IMR-90 (cell line): ENCODE data around the gene KDM5B. TPM values are rescaled to one million over a fixed set of nuclear protein-coding genes. Genes with fewer than 3 reads are reported as not detected.

Experiments
- ATAC-seq: fragments of 200-7000 bp; cut with Tn5 transposase; 2 replicates; pipeline ENCODE4 v1.9.1; 2020; ENCODE audit warnings: low read depth, mild to moderate bottlenecking, moderate library complexity
- BruUV-seq: library from RNA; stranded (reverse); fragments of 400-500 nt; replicated peaks from 2 replicates; lab custom pipeline; 2021; lab: Mats Ljungman, UMichigan
- CTCF ChIA-PET: fragments of 300-600 bp; formaldehyde crosslinking; extraction: SDS; loops from one replicate; lab custom pipeline; 2021; ENCODE audit warnings: antibody characterized with exemption; lab: Yijun Ruan, JAX
- POLR2A ChIA-PET: fragments of 300-600 bp; sonication (Branson Sonifier 250); formaldehyde crosslinking; loops from one replicate; lab custom pipeline; 2022; ENCODE audit warnings: antibody characterized with exemption; ENCODE audit not compliant: unreplicated experiment; lab: Charles Lee
- DNase-seq: peaks from one replicate; pipeline ENCODE4 v3.0.0; 2013
- H2AFZ ChIP-seq: replicated peaks from 2 replicates; pipeline ENCODE3; 2013; ENCODE audit warnings: low read length, mild to moderate bottlenecking; ENCODE audit not compliant: poor library complexity
- H2AK5ac ChIP-seq: 2 replicates; pipeline ENCODE4 v1.6.1; 2013; ENCODE audit warnings: low read depth, low read length, inconsistent platforms
- H2AK9ac ChIP-seq: replicated peaks from 2 replicates; pipeline ENCODE3; 2013; ENCODE audit warnings: mild to moderate bottlenecking, low read depth, low read length, moderate library complexity; ENCODE audit not compliant: poor library complexity
- H2BK120ac ChIP-seq: 2 replicates; pipeline ENCODE4 v1.6.1; 2013; ENCODE audit warnings: low read depth, low read length, inconsistent platforms
- H2BK15ac ChIP-seq: 3 replicates; pipeline ENCODE4 v1.6.1; 2013; ENCODE audit warnings: low read depth, low read length, inconsistent platforms
- H2BK20ac ChIP-seq: 2 replicates; pipeline ENCODE4 v1.6.1; 2013; ENCODE audit warnings: low read depth, mild to moderate bottlenecking, inconsistent platforms, low read length, moderate library complexity
- H2BK5ac ChIP-seq: 2 replicates; pipeline ENCODE4 v1.6.1; 2013; ENCODE audit warnings: mild to moderate bottlenecking, low read depth, low read length, inconsistent platforms; ENCODE audit not compliant: poor library complexity, severe bottlenecking
- H3K14ac ChIP-seq: replicated peaks from 2 replicates; pipeline ENCODE4 v1.6.1; 2013; ENCODE audit warnings: low read depth, low read length, inconsistent platforms
- H3K18ac ChIP-seq: 2 replicates; pipeline ENCODE4 v1.6.1; 2013; ENCODE audit warnings: low read depth, low read length, control low read depth
- H3K23ac ChIP-seq: 2 replicates; pipeline ENCODE4 v1.6.1; 2013; ENCODE audit warnings: low read depth, low read length, inconsistent platforms
- H3K27ac ChIP-seq: 2 replicates; pipeline ENCODE4 v1.5.1; 2013; ENCODE audit warnings: mild to moderate bottlenecking, control low read depth, low read length; ENCODE audit not compliant: insufficient read depth
- H3K27me3 ChIP-seq: 2 replicates; pipeline ENCODE4 v1.6.1; 2013; ENCODE audit warnings: low read length; ENCODE audit not compliant: control insufficient read depth, insufficient read depth
- H3K36me3 ChIP-seq: 2 replicates; pipeline ENCODE4 v1.6.1; 2013; ENCODE audit warnings: low read length, mixed read lengths; ENCODE audit not compliant: control insufficient read depth, insufficient read depth
- H3K4ac ChIP-seq: 2 replicates; pipeline ENCODE4 v1.6.1; 2013; ENCODE audit warnings: low read depth, low read length, inconsistent platforms
- H3K4me1 ChIP-seq: 2 replicates; pipeline ENCODE4 v1.6.1; 2013; ENCODE audit warnings: low read length, mixed read lengths; ENCODE audit not compliant: control insufficient read depth, insufficient read depth
- H3K4me2 ChIP-seq: 2 replicates; pipeline ENCODE4 v1.6.1; 2013; ENCODE audit warnings: low read depth, mild to moderate bottlenecking, control low read depth, low read length, moderate library complexity
- H3K4me3 ChIP-seq: 2 replicates; pipeline ENCODE4 v1.5.1; 2013; ENCODE audit warnings: low read depth, mild to moderate bottlenecking, control low read depth, low read length, moderate library complexity; ENCODE audit not compliant: insufficient read depth
- H3K56ac ChIP-seq: 2 replicates; pipeline ENCODE4 v1.6.1; 2013; ENCODE audit warnings: low read length, inconsistent platforms; ENCODE audit not compliant: insufficient read depth; ENCODE audit errors: extremely low read depth
- H3K79me1 ChIP-seq, 2 experiments: 2 replicates each; pipeline ENCODE4 v1.6.1; 2013; ENCODE audit warnings: low read length in 2 of 2, inconsistent platforms in 1 of 2, low read depth in 1 of 2
- H3K9ac ChIP-seq: 2 replicates; pipeline ENCODE4 v1.6.1; 2013; ENCODE audit warnings: low read depth, low read length, control low read depth
- H3K9me1 ChIP-seq: 2 replicates; pipeline ENCODE4 v1.6.1; 2013; ENCODE audit warnings: low read length, inconsistent platforms; ENCODE audit not compliant: insufficient read depth
- H3K9me3 ChIP-seq: 2 replicates; pipeline ENCODE4 v1.6.1; 2013; ENCODE audit warnings: low read length; ENCODE audit not compliant: control insufficient read depth, insufficient read depth
- H4K20me1 ChIP-seq: 2 replicates; pipeline ENCODE4 v1.6.1; 2013; ENCODE audit warnings: low read length, inconsistent platforms; ENCODE audit not compliant: insufficient read depth
- H4K5ac ChIP-seq: 2 replicates; pipeline ENCODE4 v1.6.1; 2013; ENCODE audit warnings: mild to moderate bottlenecking, low read depth, low read length, control low read depth
- H4K8ac ChIP-seq, 2 experiments: 2 replicates each; pipeline ENCODE4 v1.6.1; 2013; ENCODE audit warnings: low read depth in 2 of 2, low read length in 2 of 2, control low read depth in 1 of 2, inconsistent platforms in 1 of 2
- H4K91ac ChIP-seq: 2 replicates; pipeline ENCODE4 v1.6.1; 2013; ENCODE audit warnings: low read depth, low read length, inconsistent platforms; ENCODE audit not compliant: insufficient read depth
- BHLHE40 ChIP-seq: fragments of 150-350 bp; IDR thresholded peaks from 2 replicates; pipeline ENCODE4 v1.6.1; 2016; ENCODE audit warnings: mild to moderate bottlenecking, low read depth, low read length
- CEBPB ChIP-seq: IDR thresholded peaks from 2 replicates; pipeline ENCODE4 v1.6.1; 2012; ENCODE audit warnings: low read depth, low read length, improper control_type of control experiment
- CHD1 ChIP-seq: IDR thresholded peaks from 2 replicates; pipeline ENCODE4 v1.6.1; 2012; ENCODE audit warnings: low read depth, low read length, improper control_type of control experiment
- FOS ChIP-seq: fragments of 150-350 bp; IDR thresholded peaks from 2 replicates; pipeline ENCODE4 v1.6.1; 2016; ENCODE audit warnings: low read depth, low read length
- MAFK ChIP-seq: IDR thresholded peaks from 2 replicates; pipeline ENCODE4 v1.6.1; 2012; ENCODE audit warnings: low read depth, low read length, improper control_type of control experiment
- MAZ ChIP-seq: IDR thresholded peaks from 2 replicates; pipeline ENCODE4 v1.6.1; 2012; ENCODE audit warnings: low read depth, mild to moderate bottlenecking, low read length, improper control_type of control experiment, moderate library complexity, borderline replicate concordance
- MXI1 ChIP-seq: IDR thresholded peaks from 2 replicates; pipeline ENCODE4 v1.6.1; 2012; ENCODE audit warnings: low read depth, mild to moderate bottlenecking, low read length, moderate library complexity, borderline replicate concordance
- NFE2L2 ChIP-seq: fragments of 150-350 bp; IDR thresholded peaks from 2 replicates; pipeline ENCODE4 v1.6.1; 2016; ENCODE audit warnings: low read depth, mild to moderate bottlenecking, low read length
- POLR2A ChIP-seq: IDR thresholded peaks from 2 replicates; pipeline ENCODE4 v1.6.1; 2012; ENCODE audit warnings: mild to moderate bottlenecking, low read depth, low read length
- RAD21 ChIP-seq: IDR thresholded peaks from 2 replicates; pipeline ENCODE4 v1.6.1; 2012; ENCODE audit warnings: low read length, improper control_type of control experiment
- RCOR1 ChIP-seq: IDR thresholded peaks from 2 replicates; pipeline ENCODE4 v1.6.1; 2012; ENCODE audit warnings: mild to moderate bottlenecking, low read length, improper control_type of control experiment; ENCODE audit not compliant: insufficient replicate concordance
- RFX5 ChIP-seq: IDR thresholded peaks from 2 replicates; pipeline ENCODE4 v1.8.0; 2012; ENCODE audit warnings: low read depth, mild to moderate bottlenecking, low read length, moderate library complexity
- SMC3 ChIP-seq: fragments of 150-350 bp; IDR thresholded peaks from 2 replicates; pipeline ENCODE4 v1.6.1; 2016; ENCODE audit warnings: low read depth, mild to moderate bottlenecking, antibody characterized with exemption, low read length, moderate library complexity
- WGBS, 2 experiments: methylation state at CpG; one replicate each; pipeline versions ENCODE4 v1.1.5 to v1.1.7; 2013; ENCODE audit warnings: missing lambda C conversion rate in 2 of 2; ENCODE audit not compliant: insufficient read length in 1 of 2; ENCODE audit errors: extremely low coverage in 2 of 2; 5-methylcytosine and 5-hydroxymethylcytosine counted together
- dilution Hi-C: fragments of 300-500 bp; cut with HindIII; formaldehyde crosslinking; loops from one replicate; pipeline ENCODE4 v1.14.3; 2018; ENCODE audit warnings: low sequenced_read_pairs; ENCODE audit not compliant: unreplicated experiment
- in situ Hi-C: fragments of 300-500 bp; cut with MboI; formaldehyde crosslinking; loops from 3 replicates; pipeline ENCODE4 v1.14.3; 2019; ENCODE audit warnings: low sequenced_read_pairs, inconsistent platforms, mixed read lengths
- intact Hi-C: fragments of 100-400 bp; cut with micrococcal nuclease; formaldehyde crosslinking; loops from 2 replicates; pipeline ENCODE4 v1.10.0; 2022
- polyA plus RNA-seq, 3 experiments: library from polyadenylated mRNA; depleted of rRNA; stranded (reverse); fragments of >200 nt; gene quantifications; 2 replicates each; pipeline ENCODE4 v1.2.3, GENCODE V29; 2012; ENCODE audit warnings: low replicate concordance in 1 of 3
- total RNA-seq: library from RNA; depleted of rRNA; stranded (reverse); fragments of >200 nt; gene quantifications from 2 replicates; pipeline ENCODE4 v1.2.3, GENCODE V29; 2012
- TF ChIP-seq, protein P1 (sequence below): fragments of 150-350 bp; IDR thresholded peaks from 2 replicates; pipeline ENCODE4 v1.6.1; 2016; ENCODE audit warnings: low read depth, mild to moderate bottlenecking, low read length, moderate library complexity, borderline replicate concordance
- TF ChIP-seq, protein P2 (sequence below): fragments of 150-350 bp; IDR thresholded peaks from 2 replicates; pipeline ENCODE4 v1.6.1; 2017; ENCODE audit warnings: mild to moderate bottlenecking, antibody characterized with exemption, low read length, low read depth
- TF ChIP-seq, protein P3 (sequence below): conservative IDR thresholded peaks from 2 replicates; pipeline ENCODE4 v1.5.1; 2012; ENCODE audit warnings: mild to moderate bottlenecking, low read depth, low read length, improper control_type of control experiment

Gene KDM5B
- total and polyA plus RNA-seq, 2 of the 4 experiments (the other 2 are of a cell fraction): 28.8 to 82.1 TPM

DNA sequence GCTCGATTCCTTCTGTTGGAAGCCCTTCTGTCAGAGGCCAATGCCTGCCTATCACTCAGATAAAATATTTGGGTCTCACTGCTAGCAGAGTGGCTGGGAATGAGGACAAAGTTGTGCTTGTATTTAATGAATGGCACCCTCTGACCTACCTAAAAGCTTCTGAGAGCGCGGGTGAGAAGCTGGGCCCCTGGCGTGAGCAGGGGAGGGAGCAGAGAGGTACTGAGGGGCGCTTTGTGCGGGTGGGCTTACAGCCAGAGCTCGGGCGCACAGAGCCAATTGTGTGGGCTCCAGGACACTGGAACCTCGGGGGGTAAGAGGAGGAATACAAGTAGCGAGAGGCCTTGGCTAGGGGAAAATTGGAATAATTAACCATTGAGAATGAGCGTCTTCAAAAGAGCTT is 34.9 kb upstream of the KDM5B start:
- Histone ChIP-seq H2AK5ac (no peak overlapping the region), H4K91ac (no peak overlapping the region), H2BK120ac (no peak overlapping the region), H3K14ac (no peak overlapping the region), H2BK20ac (no peak overlapping the region), H3K4me1 (no peaks in the 10 kb centered on the region), H3K27ac (no peak overlapping the region), H4K20me1 (no peaks in the 10 kb centered on the region), H3K4ac (no peak overlapping the region), H3K18ac (no peak overlapping the region), H2BK15ac (no peak overlapping the region), H3K23ac (no peak overlapping the region), H3K9me3 (no peaks in the 10 kb centered on the region), H2AK9ac (no peak overlapping the region), H3K36me3 (no peaks in the 10 kb centered on the region), H3K9me1 (no peaks in the 10 kb centered on the region), H3K9ac (no peak overlapping the region), H4K8ac (no peak overlapping the region), H3K4me3 (no peak overlapping the region), H2BK5ac (no peak overlapping the region), H4K5ac (no peak overlapping the region), H3K79me1 (no peaks in the 10 kb centered on the region), H3K4me2 (no peak overlapping the region), H2AFZ (no peak overlapping the region), H3K56ac (no peak overlapping the region), H3K27me3 (peaks cover 20% of the 10 kb centered on the region)
- no TSS peak for BruUV-seq
- ChIA-PET CTCF (no interaction called here), POLR2A (no interaction called here)
- WGBS, 2 experiments: no CpG with 5 or more reads among the region's 11 CpGs
- no peak for ATAC-seq
- intact Hi-C loops (no loop called here), dilution Hi-C loops (no loop called here), in situ Hi-C loops (no loop called here)
- no peak for DNase-seq
- TF ChIP-seq, protein P1, sequence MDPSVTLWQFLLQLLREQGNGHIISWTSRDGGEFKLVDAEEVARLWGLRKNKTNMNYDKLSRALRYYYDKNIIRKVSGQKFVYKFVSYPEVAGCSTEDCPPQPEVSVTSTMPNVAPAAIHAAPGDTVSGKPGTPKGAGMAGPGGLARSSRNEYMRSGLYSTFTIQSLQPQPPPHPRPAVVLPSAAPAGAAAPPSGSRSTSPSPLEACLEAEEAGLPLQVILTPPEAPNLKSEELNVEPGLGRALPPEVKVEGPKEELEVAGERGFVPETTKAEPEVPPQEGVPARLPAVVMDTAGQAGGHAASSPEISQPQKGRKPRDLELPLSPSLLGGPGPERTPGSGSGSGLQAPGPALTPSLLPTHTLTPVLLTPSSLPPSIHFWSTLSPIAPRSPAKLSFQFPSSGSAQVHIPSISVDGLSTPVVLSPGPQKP: no peak
- TF ChIP-seq SMC3 (no peak), BHLHE40 (no peak), CHD1 (no peak), CEBPB (no peak), MXI1 (no peak), FOS (no peak), POLR2A (no peak), NFE2L2 (no peak), RAD21 (no peak), MAFK (no peak), RCOR1 (no peak), MAZ (no peak), RFX5 (no peak)
- TF ChIP-seq, protein P2, sequence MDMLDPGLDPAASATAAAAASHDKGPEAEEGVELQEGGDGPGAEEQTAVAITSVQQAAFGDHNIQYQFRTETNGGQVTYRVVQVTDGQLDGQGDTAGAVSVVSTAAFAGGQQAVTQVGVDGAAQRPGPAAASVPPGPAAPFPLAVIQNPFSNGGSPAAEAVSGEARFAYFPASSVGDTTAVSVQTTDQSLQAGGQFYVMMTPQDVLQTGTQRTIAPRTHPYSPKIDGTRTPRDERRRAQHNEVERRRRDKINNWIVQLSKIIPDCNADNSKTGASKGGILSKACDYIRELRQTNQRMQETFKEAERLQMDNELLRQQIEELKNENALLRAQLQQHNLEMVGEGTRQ: no peak
- TF ChIP-seq, protein P3, sequence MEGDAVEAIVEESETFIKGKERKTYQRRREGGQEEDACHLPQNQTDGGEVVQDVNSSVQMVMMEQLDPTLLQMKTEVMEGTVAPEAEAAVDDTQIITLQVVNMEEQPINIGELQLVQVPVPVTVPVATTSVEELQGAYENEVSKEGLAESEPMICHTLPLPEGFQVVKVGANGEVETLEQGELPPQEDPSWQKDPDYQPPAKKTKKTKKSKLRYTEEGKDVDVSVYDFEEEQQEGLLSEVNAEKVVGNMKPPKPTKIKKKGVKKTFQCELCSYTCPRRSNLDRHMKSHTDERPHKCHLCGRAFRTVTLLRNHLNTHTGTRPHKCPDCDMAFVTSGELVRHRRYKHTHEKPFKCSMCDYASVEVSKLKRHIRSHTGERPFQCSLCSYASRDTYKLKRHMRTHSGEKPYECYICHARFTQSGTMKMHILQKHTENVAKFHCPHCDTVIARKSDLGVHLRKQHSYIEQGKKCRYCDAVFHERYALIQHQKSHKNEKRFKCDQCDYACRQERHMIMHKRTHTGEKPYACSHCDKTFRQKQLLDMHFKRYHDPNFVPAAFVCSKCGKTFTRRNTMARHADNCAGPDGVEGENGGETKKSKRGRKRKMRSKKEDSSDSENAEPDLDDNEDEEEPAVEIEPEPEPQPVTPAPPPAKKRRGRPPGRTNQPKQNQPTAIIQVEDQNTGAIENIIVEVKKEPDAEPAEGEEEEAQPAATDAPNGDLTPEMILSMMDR: no peak
